ENCODE results near the gene LSM10. TPM values are rescaled to one million over a fixed set of nuclear protein-coding genes. Genes with fewer than 3 reads are reported as not detected.

LSM10 gene
- total and polyA plus RNA-seq, 9 of the 15 experiments (the other 6 are each of a cell fraction or from before 2014, with no cell fraction given) = 13.2 to 146 (median 68.9) TPM

GRCh38 chr1:36400825-36401601, 3.3 kb upstream of the LSM10 start (continued):
- TF ChIP-seq ELK3 (CRISPR knock-in tag; IDR thresholded peaks at IDR 0.05) (no peak), RCOR1 (IDR thresholded peaks at IDR 0.05; ENCODE audit: borderline replicate concordance in 1 of 2, low read depth in 2 of 2, low read length in 2 of 2) (no peak), TCF7 (IDR thresholded peaks at IDR 0.05; ENCODE audit: borderline replicate concordance) (peak; percentile 58; the same call in 1 of the 2 replicates), ZNF311 (CRISPR knock-in tag; IDR thresholded peaks at IDR 0.05) (no peak), MTF1 (CRISPR knock-in tag; IDR thresholded peaks at IDR 0.05; ENCODE audit: borderline replicate concordance) (no peak), TCF7L2 (IDR thresholded peaks at IDR 0.05; ENCODE audit: low read depth, low read length) (no peak), TBP (optimal IDR thresholded peaks at IDR 0.05; ENCODE audit: low read depth, low read length) (peak; percentile 61), MCM2 (IDR thresholded peaks at IDR 0.05; ENCODE audit: low read depth) (no peak), ZNF586 (CRISPR knock-in tag; conservative IDR thresholded peaks at IDR 0.05) (no peak), HNRNPLL (IDR thresholded peaks at IDR 0.05; ENCODE audit: low read depth, low read length, poor library complexity, severe bottlenecking) (no peak), ATF4 (CRISPR knock-in tag; IDR thresholded peaks at IDR 0.05) (no peak), ARID3A (IDR thresholded peaks at IDR 0.05; ENCODE audit: borderline replicate concordance, low read depth, low read length) (no peak), SRSF7 (optimal IDR thresholded peaks at IDR 0.05; ENCODE audit: low read depth, low read length) (no peak), KAT7 (CRISPR knock-in tag; IDR thresholded peaks at IDR 0.05; ENCODE audit: borderline replicate concordance) (no peak), FIP1L1 (IDR thresholded peaks at IDR 0.05; ENCODE audit: low read depth, low read length, poor library complexity, severe bottlenecking) (no peak), SMARCC2 (IDR thresholded peaks at IDR 0.05; ENCODE audit: low read depth) (no peak), ZNF668 (CRISPR knock-in tag; IDR thresholded peaks at IDR 0.05) (no peak), MXI1 (IDR thresholded peaks at IDR 0.05; ENCODE audit: low read depth, low read length) (no peak), DNMT1 (IDR thresholded peaks at IDR 0.05) (no peak), KDM4B (IDR thresholded peaks at IDR 0.05; ENCODE audit: borderline replicate concordance in 2 of 2, low read depth in 1 of 2) (0 out of 4 replicates have a peak, but pooled peaks of 1 of the 2 experiments have one; percentile 74), NEUROD1 (IDR thresholded peaks at IDR 0.05; ENCODE audit: borderline replicate concordance, low read depth, low read length, partially characterized antibody) (peak; percentile 55), CSDE1 (IDR thresholded peaks at IDR 0.05) (no peak), TCF15 (CRISPR knock-in tag; IDR thresholded peaks at IDR 0.05) (no peak), ARHGAP35 (IDR thresholded peaks at IDR 0.05; ENCODE audit: partially characterized antibody) (no peak), ZNF253 (CRISPR knock-in tag; conservative IDR thresholded peaks at IDR 0.05) (no peak)

Measured in K562 (cell line).